ENCODE data around the gene FGF1. TPM values are rescaled to one million over a fixed set of nuclear protein-coding genes. Genes with fewer than 3 reads are reported as not detected.

Gene FGF1
- total RNA-seq, 1 donor from 2014 or later, result not detected

- H2AFZ ChIP-seq (replicated peaks), result no peak overlapping the region
- no peak overlapping the region for H3K27ac ChIP-seq
- H3K36me3 Mint-ChIP-seq, result no peaks in the 10 kb centered on the region
- H3K36me3 ChIP-seq, result no peaks in the 10 kb centered on the region
- no peaks in the 10 kb centered on the region for H3K27me3 ChIP-seq
- no peaks in the 10 kb centered on the region for H3K79me2 ChIP-seq (ENCODE audit: low read depth)
- no peaks in the 10 kb centered on the region for H3K4me1 Mint-ChIP-seq
- DNase-seq (ENCODE audit: low spot score), result no peak
- no peak overlapping the region for H3K9ac ChIP-seq
- H3F3A ChIP-seq (ENCODE audit: low read depth), result no peaks in the 10 kb centered on the region
- no peak overlapping the region for H3K4me2 ChIP-seq
- no peaks in the 10 kb centered on the region for H3K27me3 Mint-ChIP-seq (ENCODE audit: insufficient read depth, low read depth)
- H3K4me1 ChIP-seq, result no peaks in the 10 kb centered on the region
- H3K4me3 Mint-ChIP-seq, result no peak overlapping the region
- no peak overlapping the region for H3K27ac Mint-ChIP-seq
- H4K20me1 ChIP-seq (ENCODE audit: low read depth), result no peaks in the 10 kb centered on the region
- no peaks in the 10 kb centered on the region for H3K9me3 Mint-ChIP-seq
- no peaks in the 10 kb centered on the region for H3K9me3 ChIP-seq (ENCODE audit: low read depth)
- TF ChIP-seq EZH2phosphoT487 (IDR thresholded peaks at IDR 0.05) (no peak), EZH2 (IDR thresholded peaks at IDR 0.05) (no peak), CTCF (IDR thresholded peaks at IDR 0.05) (no peak)
- no peak overlapping the region for H3K4me3 ChIP-seq
These were observed 48.0 kb downstream of the FGF1 start for GRCh38 chr5:142637871-142638270.

- Mint-ChIP-seq H3K9me3 (no peaks in the 10 kb centered on the region), H3K4me1 (no peaks in the 10 kb centered on the region), H3K27me3 (ENCODE audit: insufficient read depth, low read depth) (no peaks in the 10 kb centered on the region), H3K27ac (no peak overlapping the region), H3K36me3 (no peaks in the 10 kb centered on the region), H3K4me3 (no peak overlapping the region)
- H3K4me2 ChIP-seq, result no peak overlapping the region
- no peak overlapping the region for H3K4me3 ChIP-seq
- no peaks in the 10 kb centered on the region for H3K9me3 ChIP-seq (ENCODE audit: low read depth)
- no peak overlapping the region for H2AFZ ChIP-seq (replicated peaks)
- no peak for DNase-seq (ENCODE audit: low spot score)
- H3K36me3 ChIP-seq, result no peaks in the 10 kb centered on the region
- H3K4me1 ChIP-seq, result no peaks in the 10 kb centered on the region
- TF ChIP-seq EZH2 (IDR thresholded peaks at IDR 0.05), result no peak
- TF ChIP-seq CTCF (IDR thresholded peaks at IDR 0.05), result no peak
- TF ChIP-seq EZH2phosphoT487 (IDR thresholded peaks at IDR 0.05), result no peak
- no peaks in the 10 kb centered on the region for H3F3A ChIP-seq (ENCODE audit: low read depth)
- no peaks in the 10 kb centered on the region for H4K20me1 ChIP-seq (ENCODE audit: low read depth)
- no peaks in the 10 kb centered on the region for H3K27me3 ChIP-seq
- no peaks in the 10 kb centered on the region for H3K79me2 ChIP-seq (ENCODE audit: low read depth)
- no peak overlapping the region for H3K27ac ChIP-seq
- H3K9ac ChIP-seq, result no peak overlapping the region
These were observed 49.1 kb downstream of the FGF1 start for GRCh38 chr5:142636698-142637324.

- no peaks in the 10 kb centered on the region for H3K27me3 Mint-ChIP-seq (ENCODE audit: insufficient read depth, low read depth)
- Histone ChIP-seq H3K4me2 (no peak overlapping the region), H4K20me1 (ENCODE audit: low read depth) (no peaks in the 10 kb centered on the region), H3K9ac (no peak overlapping the region), H2AFZ (replicated peaks) (no peak overlapping the region), H3K4me3 (no peak overlapping the region), H3F3A (ENCODE audit: low read depth) (no peaks in the 10 kb centered on the region), H3K9me3 (ENCODE audit: low read depth) (no peaks in the 10 kb centered on the region), H3K4me1 (no peaks in the 10 kb centered on the region), H3K36me3 (no peaks in the 10 kb centered on the region), H3K27me3 (no peaks in the 10 kb centered on the region), H3K27ac (no peak overlapping the region), H3K79me2 (ENCODE audit: low read depth) (no peaks in the 10 kb centered on the region)
- H3K36me3 Mint-ChIP-seq, result no peaks in the 10 kb centered on the region
- no peak for TF ChIP-seq CTCF (IDR thresholded peaks at IDR 0.05)
- no peak overlapping the region for H3K4me3 Mint-ChIP-seq
- H3K27ac Mint-ChIP-seq, result no peak overlapping the region
- no peaks in the 10 kb centered on the region for H3K9me3 Mint-ChIP-seq
- H3K4me1 Mint-ChIP-seq, result no peaks in the 10 kb centered on the region
- DNase-seq (ENCODE audit: low spot score), result no peak
These were observed 49.8 kb downstream of the FGF1 start for GRCh38 chr5:142636093-142636492.
